ENCODE results near the gene ABCC1.
"Not testable (repeated sequence)": the region's sequence is repeated elsewhere in the genome, so short reads cannot be mapped to it uniquely, and the experiment has no call there.

Gene ABCC1

GRCh38 chr16:15952265-15952711 lies 2.9 kb downstream of the ABCC1 start:
- no peak overlapping the region for H3K4me3 ChIP-seq (ENCODE audit: control insufficient read depth, low read depth, low read length)
- no peak for DNase-seq (ENCODE audit: low read depth)
- TF ChIP-seq CTCF (conservative IDR thresholded peaks at IDR 0.05; ENCODE audit: control insufficient read depth, insufficient read depth, low read depth, low read length) = no peak

GRCh38 chr16:15953477-15953876 lies 4.1 kb downstream of the ABCC1 start:
- no peak overlapping the region for H3K4me3 ChIP-seq (ENCODE audit: control insufficient read depth, low read depth, low read length)
- TF ChIP-seq CTCF (conservative IDR thresholded peaks at IDR 0.05; ENCODE audit: control insufficient read depth, insufficient read depth, low read depth, low read length) = no peak
- no peak for DNase-seq (ENCODE audit: low read depth)

- no peak for TF ChIP-seq CTCF (conservative IDR thresholded peaks at IDR 0.05; ENCODE audit: control insufficient read depth, insufficient read depth, low read depth, low read length)
- no peak overlapping the region for H3K4me3 ChIP-seq (ENCODE audit: control insufficient read depth, low read depth, low read length)
- DNase-seq (ENCODE audit: low read depth) = no peak
Observed at GRCh38 chr16:15953929-15954813, 4.8 kb downstream of the ABCC1 start.

GRCh38 chr16:15954814-15955151 lies 5.4 kb downstream of the ABCC1 start:
- peak; percentile 66 for DNase-seq (ENCODE audit: low read depth)
- no peak overlapping the region for H3K4me3 ChIP-seq (ENCODE audit: control insufficient read depth, low read depth, low read length)
- no peak for TF ChIP-seq CTCF (conservative IDR thresholded peaks at IDR 0.05; ENCODE audit: control insufficient read depth, insufficient read depth, low read depth, low read length)

GRCh38 chr16:15955425-15955824 lies 6.0 kb downstream of the ABCC1 start:
- no peak for DNase-seq (ENCODE audit: low read depth)
- TF ChIP-seq CTCF (conservative IDR thresholded peaks at IDR 0.05; ENCODE audit: control insufficient read depth, insufficient read depth, low read depth, low read length) = no peak

GRCh38 chr16:15956106-15956505 lies 6.7 kb downstream of the ABCC1 start:
- not testable (repeated sequence) for DNase-seq (ENCODE audit: low read depth); H3K4me3 ChIP-seq (ENCODE audit: control insufficient read depth, low read depth, low read length)

More at GRCh38 chr16:15955425-15955824, 6.0 kb downstream of the ABCC1 start:
- no peak overlapping the region for H3K4me3 ChIP-seq (ENCODE audit: control insufficient read depth, low read depth, low read length)

- no peak for TF ChIP-seq CTCF (conservative IDR thresholded peaks at IDR 0.05; ENCODE audit: control insufficient read depth, insufficient read depth, low read depth, low read length)
- no peak for DNase-seq (ENCODE audit: low read depth)
- H3K4me3 ChIP-seq (ENCODE audit: control insufficient read depth, low read depth, low read length) = no peak overlapping the region
Observed at GRCh38 chr16:15958703-15959348, 9.4 kb downstream of the ABCC1 start.
